NT2/D1 (cell line): ENCODE measurements around the gene KLF7.

Experiments used
- DNase-seq: peaks from one replicate; pipeline ENCODE4 v3.0.0-alpha.2; 2011; ENCODE audit warnings: low read depth, low spot score
- H3K27me3 ChIP-seq: 2 replicates; pipeline ENCODE4 v1.6.0; 2011; ENCODE audit warnings: mild to moderate bottlenecking; ENCODE audit not compliant: insufficient read length, insufficient read depth
- H3K36me3 ChIP-seq: 2 replicates; pipeline ENCODE4 v1.6.1; 2011; ENCODE audit warnings: mild to moderate bottlenecking, low read length, mixed read lengths; ENCODE audit not compliant: insufficient read depth, insufficient read length
- H3K4me1 ChIP-seq: 2 replicates; pipeline ENCODE4 v1.5.1; 2011; ENCODE audit not compliant: insufficient read depth, insufficient read length
- H3K4me3 ChIP-seq: 2 replicates; pipeline ENCODE4 v1.5.1; 2011; ENCODE audit warnings: low read depth; ENCODE audit not compliant: insufficient read length
- H3K9ac ChIP-seq: 2 replicates; pipeline ENCODE4 v1.6.0; 2011; ENCODE audit warnings: low read depth; ENCODE audit not compliant: insufficient read length
- H3K9me3 ChIP-seq: 2 replicates; pipeline ENCODE4 v1.5.1; 2011; ENCODE audit warnings: mild to moderate bottlenecking, low read length; ENCODE audit not compliant: insufficient read depth
- SUZ12 ChIP-seq: IDR thresholded peaks from 2 replicates; pipeline ENCODE4 v1.6.1; 2011; ENCODE audit not compliant: insufficient read length, insufficient read depth; ENCODE audit errors: extremely low read depth
- YY1 ChIP-seq: IDR thresholded peaks from 2 replicates; pipeline ENCODE4 v1.6.1; 2011; ENCODE audit not compliant: insufficient read length, insufficient read depth
- ZNF274 ChIP-seq: IDR thresholded peaks from 2 replicates; pipeline ENCODE4 v1.6.1; 2011; ENCODE audit warnings: mild to moderate bottlenecking, low read depth, low read length

KLF7 gene

DNA sequence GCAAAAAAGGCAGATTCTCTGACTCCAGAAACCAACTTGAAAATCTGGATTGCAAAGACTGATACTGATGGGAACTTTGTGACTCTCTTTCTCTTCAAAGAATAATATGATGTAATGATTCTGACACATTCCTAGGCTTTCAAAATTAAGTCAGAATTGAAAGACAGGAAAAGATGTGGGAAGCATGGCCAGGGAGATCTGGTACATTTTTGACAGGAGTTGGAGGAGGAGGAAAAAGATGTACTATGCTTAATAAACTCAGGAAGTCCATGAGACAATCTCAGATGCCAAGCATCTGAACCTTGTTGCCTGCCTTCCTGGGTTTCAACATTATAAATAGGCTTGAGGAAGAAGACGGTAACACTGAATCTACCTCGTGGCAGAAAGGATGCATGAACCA lies 34.2 kb downstream of the KLF7 start:
- Histone ChIP-seq H3K27me3 (no peaks in the 10 kb centered on the region), H3K36me3 (peaks cover 25% of the 10 kb centered on the region), H3K4me3 (no peak overlapping the region), H3K4me1 (no peaks in the 10 kb centered on the region), H3K9ac (no peak overlapping the region), H3K9me3 (peaks cover 28% of the 10 kb centered on the region)
- DNase-seq: no peak
- TF ChIP-seq YY1: no peak
- no peak for TF ChIP-seq ZNF274
- no peak for TF ChIP-seq SUZ12

DNA sequence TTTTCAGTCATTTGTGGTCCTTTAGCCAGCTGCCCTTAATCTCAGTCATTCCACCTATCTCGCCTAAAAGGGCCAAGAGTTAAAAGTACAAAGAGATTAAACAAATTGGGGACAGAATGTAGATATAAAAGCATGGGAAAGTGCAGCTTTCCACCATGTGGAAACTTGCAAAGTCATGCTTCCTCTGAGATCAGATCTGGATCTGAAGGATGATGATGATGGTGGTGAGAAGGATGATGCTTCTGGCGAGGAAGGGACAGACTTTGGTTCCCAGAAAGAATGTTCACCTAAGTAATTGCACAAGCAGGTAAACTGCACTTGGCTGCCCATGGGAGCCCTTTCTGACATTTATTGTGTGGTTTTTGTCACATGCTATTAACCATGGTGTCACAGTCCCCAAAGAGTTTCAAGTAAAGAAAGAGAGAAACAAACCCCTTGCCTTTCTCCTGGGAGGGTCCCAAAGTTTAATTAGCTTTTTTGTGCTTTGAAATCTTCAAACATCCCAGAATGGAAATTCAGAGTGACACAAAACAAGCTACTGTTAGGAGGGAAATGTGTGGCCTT lies 34.7 kb downstream of the KLF7 start:
- H3K36me3 ChIP-seq: peaks cover 24% of the 10 kb centered on the region
- H3K9me3 ChIP-seq: peaks cover 30% of the 10 kb centered on the region
- no peak for TF ChIP-seq YY1
- TF ChIP-seq SUZ12: no peak
- no peak for TF ChIP-seq ZNF274
- no peak overlapping the region for H3K9ac ChIP-seq
- no peaks in the 10 kb centered on the region for H3K4me1 ChIP-seq
- no peak overlapping the region for H3K4me3 ChIP-seq
- no peaks in the 10 kb centered on the region for H3K27me3 ChIP-seq
- DNase-seq: no peak

DNA sequence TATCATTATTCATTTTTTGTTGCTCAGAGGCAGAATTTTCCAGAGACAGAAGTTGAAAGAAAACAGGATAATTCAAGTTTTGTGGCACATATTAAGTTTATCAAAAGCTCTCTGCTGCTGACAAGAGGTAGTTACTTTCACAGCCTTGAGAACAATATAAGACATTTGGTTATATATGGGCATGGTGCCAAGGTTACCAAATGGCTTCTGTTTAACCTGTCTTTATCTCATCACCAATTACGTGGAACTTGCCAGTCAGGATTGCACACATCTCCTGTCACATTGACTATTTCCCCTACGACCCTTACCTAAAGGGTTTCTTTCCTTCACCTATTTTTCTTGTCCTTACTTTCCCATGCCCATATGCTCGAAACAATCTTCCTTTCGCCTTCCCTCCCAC lies 35.9 kb downstream of the KLF7 start:
- no peak for DNase-seq
- Histone ChIP-seq H3K4me1 (no peaks in the 10 kb centered on the region), H3K27me3 (no peaks in the 10 kb centered on the region), H3K9me3 (peaks cover 30% of the 10 kb centered on the region), H3K4me3 (no peak overlapping the region), H3K9ac (no peak overlapping the region), H3K36me3 (peaks cover 32% of the 10 kb centered on the region)
- TF ChIP-seq ZNF274 (no peak), SUZ12 (no peak), YY1 (no peak)

DNA sequence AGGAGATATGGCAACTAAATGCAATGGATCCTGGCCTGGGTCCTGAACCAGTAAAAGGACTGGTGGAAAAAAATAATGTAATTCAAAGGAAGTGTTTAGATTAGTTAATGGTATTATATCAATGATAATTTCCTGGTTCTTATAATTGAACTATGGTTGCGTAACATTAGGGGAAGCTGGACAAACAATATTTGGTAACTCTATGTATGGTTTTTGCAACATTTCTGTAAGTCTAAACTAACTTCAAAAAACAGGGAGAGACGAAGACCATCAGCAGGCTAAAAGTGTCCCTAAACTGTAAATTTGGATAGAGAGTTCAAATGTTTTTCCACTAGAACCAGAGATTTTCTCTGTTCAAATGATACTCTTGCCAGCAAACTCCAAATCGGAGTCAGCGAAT lies 36.9 kb downstream of the KLF7 start:
- Histone ChIP-seq H3K9me3 (peaks cover 30% of the 10 kb centered on the region), H3K4me1 (peaks cover 4% of the 10 kb centered on the region), H3K36me3 (peaks cover 39% of the 10 kb centered on the region), H3K9ac (no peak overlapping the region), H3K27me3 (no peaks in the 10 kb centered on the region), H3K4me3 (no peak overlapping the region)
- no peak for DNase-seq
- TF ChIP-seq YY1: no peak
- TF ChIP-seq SUZ12: no peak
- TF ChIP-seq ZNF274: no peak

DNA sequence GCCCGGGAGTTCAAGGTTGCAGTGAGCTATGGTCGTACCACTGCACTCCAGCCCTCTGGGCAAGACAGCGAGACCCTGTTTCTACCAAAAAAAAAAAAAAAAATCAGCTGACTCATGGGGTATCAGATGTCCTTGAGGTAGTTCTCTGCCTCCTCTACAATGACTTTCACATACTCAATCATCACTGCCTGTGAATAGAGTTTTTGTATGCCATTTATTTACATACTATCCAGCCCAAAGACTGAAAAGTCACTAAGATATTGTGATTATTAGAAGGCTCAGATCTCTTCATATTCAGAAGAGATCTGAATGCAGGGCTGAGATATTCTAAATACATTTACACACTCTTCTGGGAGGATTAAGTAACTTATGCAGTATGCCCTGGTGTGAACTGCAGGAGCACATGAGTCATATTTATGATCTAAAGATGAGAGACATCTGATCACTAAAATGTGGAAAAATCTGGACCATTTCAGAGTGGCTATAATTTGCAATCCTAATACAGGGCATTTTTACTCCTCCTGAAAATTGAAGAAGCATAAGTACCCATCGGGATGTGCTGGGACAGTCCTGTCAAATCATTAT lies 38.9 kb downstream of the KLF7 start:
- DNase-seq: no peak

DNA sequence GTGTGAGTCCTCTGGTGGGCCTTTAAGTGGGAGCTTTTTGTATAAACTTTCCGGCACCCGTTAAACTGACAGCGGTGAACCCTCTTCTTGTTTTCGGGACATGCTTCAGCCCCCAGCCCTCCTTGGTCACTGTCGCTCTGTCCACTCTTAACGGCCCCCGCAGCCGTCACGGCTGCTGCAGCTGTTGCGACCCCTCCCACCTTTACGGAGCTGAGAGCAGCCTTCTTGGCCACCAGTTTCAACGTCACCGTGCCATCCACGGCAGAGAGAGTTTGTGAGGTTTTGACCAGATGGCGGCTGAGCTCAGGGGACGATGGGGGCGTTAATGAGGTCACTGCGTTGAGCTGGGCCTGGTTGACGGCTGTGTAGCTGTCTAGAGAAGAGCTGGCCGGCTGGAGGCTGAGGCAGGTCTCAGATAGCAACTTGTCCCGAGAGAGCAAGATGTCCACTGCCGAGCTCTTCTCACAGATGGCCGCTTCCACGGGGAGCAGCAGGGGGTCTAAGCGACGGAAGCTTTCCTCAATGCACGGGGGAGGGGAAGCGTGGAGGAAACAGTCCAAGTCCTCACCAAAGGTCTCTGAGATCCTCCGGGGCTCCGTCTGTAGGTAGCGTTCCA lies 41.9 kb downstream of the KLF7 start:
- Histone ChIP-seq H3K9me3 (peaks cover 17% of the 10 kb centered on the region; the same call in 1 of the 2 replicates), H3K36me3 (peaks cover 64% of the 10 kb centered on the region), H3K4me1 (peaks cover 7% of the 10 kb centered on the region), H3K9ac (no peak overlapping the region), H3K27me3 (no peaks in the 10 kb centered on the region), H3K4me3 (no peak overlapping the region)
- no peak for DNase-seq
- TF ChIP-seq ZNF274 (no peak), SUZ12 (no peak), YY1 (no peak)

More for the DNA sequence above, 38.9 kb downstream of the KLF7 start:
- Histone ChIP-seq H3K27me3 (no peaks in the 10 kb centered on the region), H3K9me3 (peaks cover 27% of the 10 kb centered on the region), H3K4me3 (no peak overlapping the region), H3K9ac (no peak overlapping the region), H3K4me1 (peaks cover 7% of the 10 kb centered on the region), H3K36me3 (peaks cover 50% of the 10 kb centered on the region)
- no peak for TF ChIP-seq YY1
- no peak for TF ChIP-seq ZNF274
- TF ChIP-seq SUZ12: no peak

DNA sequence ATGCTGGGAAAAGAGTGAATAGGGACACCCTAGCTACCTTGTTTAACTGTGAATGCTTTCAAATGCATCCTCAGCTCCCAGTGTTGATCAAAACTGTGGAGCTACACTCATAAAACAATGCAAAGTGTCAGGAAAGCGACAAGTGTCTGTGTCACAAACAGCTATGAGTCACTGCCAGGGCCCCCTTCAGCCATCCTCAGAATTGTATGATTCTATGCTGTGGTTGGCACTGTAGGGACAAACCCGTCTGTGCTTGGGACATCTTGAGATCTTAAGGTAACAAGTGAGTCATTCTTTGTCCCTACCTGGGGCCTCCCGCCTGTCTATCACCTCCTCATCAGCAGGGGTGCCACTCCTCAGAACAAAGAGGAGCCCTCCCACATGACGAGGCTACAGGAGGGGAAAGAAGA lies 42.4 kb downstream of the KLF7 start:
- H3K4me3 ChIP-seq: no peak overlapping the region
- H3K36me3 ChIP-seq: peaks cover 70% of the 10 kb centered on the region
- no peak for DNase-seq
- peaks cover 11% of the 10 kb centered on the region; the same call in 1 of the 2 replicates for H3K9me3 ChIP-seq
- no peak overlapping the region for H3K9ac ChIP-seq
- peaks cover 7% of the 10 kb centered on the region for H3K4me1 ChIP-seq
- no peaks in the 10 kb centered on the region for H3K27me3 ChIP-seq
- TF ChIP-seq SUZ12 (no peak), ZNF274 (no peak), YY1 (no peak)
